Measurements from ENCODE around the gene GRIN1.

- TF ChIP-seq, protein P1, sequence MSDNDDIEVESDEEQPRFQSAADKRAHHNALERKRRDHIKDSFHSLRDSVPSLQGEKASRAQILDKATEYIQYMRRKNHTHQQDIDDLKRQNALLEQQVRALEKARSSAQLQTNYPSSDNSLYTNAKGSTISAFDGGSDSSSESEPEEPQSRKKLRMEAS (IDR thresholded peaks at IDR 0.05; ENCODE audit: low read depth, low read length), result no peak
- TF ChIP-seq POLR2A (IDR thresholded peaks at IDR 0.05; ENCODE audit: extremely low read depth, insufficient read length) (no peak), CTCF (IDR thresholded peaks at IDR 0.05; ENCODE audit: low read depth, low read length) (no peak), MYC (IDR thresholded peaks at IDR 0.05; ENCODE audit: low read depth, low read length) (no peak)
Measured at GRCh38 chr9:137201205-137201868, 62.4 kb downstream of the GRIN1 start.

Data from NB4 (cell line).